Neural progenitor cell (in vitro differentiated cells): ENCODE results near the gene CARS2. TPM values are rescaled to one million over a fixed set of nuclear protein-coding genes. Genes with fewer than 3 reads are reported as not detected.
A peak's percentile ranks its signal among the peaks of the same experiment; 100 is the strongest.

Experiments used
- DNase-seq: peaks from one replicate; pipeline ENCODE4 v3.0.0-alpha.2; 2016; ENCODE audit warnings: low spot score
- H2AFZ ChIP-seq: fragments of 200-600 bp; sonication (generic); replicated peaks from 2 replicates; pipeline ENCODE4 v1.6.1; 2016; ENCODE audit warnings: antibody characterized with exemption
- H3F3A ChIP-seq: fragments of 200-600 bp; sonication (generic); 2 replicates; pipeline ENCODE4 v1.6.1; 2016; ENCODE audit warnings: antibody characterized with exemption, low read depth
- H3K27ac ChIP-seq: fragments of 200-600 bp; sonication (generic); 2 replicates; pipeline ENCODE4 v1.5.1; 2016; ENCODE audit warnings: mild to moderate bottlenecking
- H3K27me3 ChIP-seq: fragments of 200-600 bp; sonication (generic); 2 replicates; pipeline ENCODE4 v1.6.1; 2016; ENCODE audit warnings: mild to moderate bottlenecking, moderate library complexity
- H3K36me3 ChIP-seq: fragments of 200-600 bp; sonication (generic); 2 replicates; pipeline ENCODE4 v1.5.1; 2016
- H3K4me1 ChIP-seq: fragments of 200-600 bp; sonication (generic); 2 replicates; pipeline ENCODE4 v1.6.1; 2016; ENCODE audit warnings: mixed run types
- H3K4me2 ChIP-seq: fragments of 200-600 bp; sonication (generic); 2 replicates; pipeline ENCODE4 v1.6.1; 2016
- H3K4me3 ChIP-seq: fragments of 200-600 bp; sonication (generic); 2 replicates; pipeline ENCODE4 v1.5.1; 2016
- H3K79me2 ChIP-seq: fragments of 200-600 bp; sonication (generic); 2 replicates; pipeline ENCODE4 v1.6.1; 2016; ENCODE audit warnings: low read depth
- H3K9ac ChIP-seq: fragments of 200-600 bp; sonication (generic); 2 replicates; pipeline ENCODE4 v1.6.1; 2016
- H3K9me3 ChIP-seq: fragments of 200-600 bp; sonication (generic); 2 replicates; pipeline ENCODE4 v1.5.1; 2016; ENCODE audit warnings: low read depth
- H4K20me1 ChIP-seq: fragments of 200-600 bp; sonication (generic); 2 replicates; pipeline ENCODE4 v1.6.1; 2016; ENCODE audit warnings: low read depth
- H3K27ac Mint-ChIP-seq: 3 replicates; pipeline ENCODE4 v1.8.0; 2021; ENCODE audit warnings: mixed read lengths
- H3K27me3 Mint-ChIP-seq: 2 replicates; pipeline ENCODE4 v1.8.0; 2022; ENCODE audit warnings: low read depth, mild to moderate bottlenecking, inconsistent platforms, moderate library complexity, mixed read lengths; ENCODE audit not compliant: insufficient read depth
- H3K36me3 Mint-ChIP-seq: 3 replicates; pipeline ENCODE4 v1.8.0; 2021; ENCODE audit warnings: mixed read lengths
- H3K4me1 Mint-ChIP-seq: 3 replicates; pipeline ENCODE4 v1.8.0; 2021; ENCODE audit warnings: mixed read lengths
- H3K4me3 Mint-ChIP-seq: 3 replicates; pipeline ENCODE4 v1.8.0; 2021; ENCODE audit warnings: mild to moderate bottlenecking, moderate library complexity, mixed read lengths
- H3K9me3 Mint-ChIP-seq: 3 replicates; pipeline ENCODE4 v1.8.0; 2020; ENCODE audit warnings: mixed read lengths
- EZH2 ChIP-seq: fragments of 200-600 bp; sonication (generic); IDR thresholded peaks from 2 replicates; pipeline ENCODE4 v1.6.1; 2017; ENCODE audit warnings: antibody characterized with exemption, mild to moderate bottlenecking, moderate library complexity
- EZH2phosphoT487 ChIP-seq: fragments of 200-600 bp; sonication (generic); IDR thresholded peaks from 2 replicates; pipeline ENCODE4 v1.6.1; 2017; ENCODE audit warnings: antibody characterized with exemption
- total RNA-seq: library from RNA; depleted of rRNA; stranded (reverse); fragments of >200 nt; gene quantifications from 2 replicates; pipeline ENCODE4 v1.2.3, GENCODE V29; 2015; ENCODE audit warnings: low replicate concordance
- TF ChIP-seq, protein P1 (sequence below): fragments of 200-600 bp; sonication (generic); IDR thresholded peaks from 2 replicates; pipeline ENCODE4 v1.5.1; 2017; ENCODE audit warnings: antibody characterized with exemption, mild to moderate bottlenecking

CARS2 gene
- total RNA-seq, 1 donor from 2014 or later, result 50.0 TPM

DNA sequence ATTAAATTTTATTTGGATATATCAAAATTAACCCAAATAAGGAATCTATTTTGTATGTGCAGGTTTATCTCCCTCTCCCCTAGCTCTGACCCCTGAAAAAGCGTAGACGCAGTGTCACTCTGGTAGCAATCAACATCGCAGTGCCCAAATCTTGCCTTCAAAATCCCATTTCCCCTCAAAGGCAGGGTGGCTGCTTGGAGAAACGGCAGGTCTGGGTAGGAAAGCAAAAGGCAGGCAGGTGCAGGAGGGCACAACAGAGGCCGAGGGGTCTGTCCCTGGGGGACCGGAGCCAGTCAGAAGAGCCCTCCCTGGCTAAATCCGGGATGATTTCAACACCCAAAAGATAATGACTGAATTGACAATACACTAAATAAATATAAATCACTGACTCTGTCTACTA is 48.7 kb downstream of the CARS2 start:
- H3K9me3 Mint-ChIP-seq, result peaks cover 31% of the 10 kb centered on the region
- DNase-seq, result no peak
- Histone ChIP-seq H3K27ac (no peak overlapping the region), H3K4me1 (no peaks in the 10 kb centered on the region), H3K36me3 (peaks cover 28% of the 10 kb centered on the region), H3K27me3 (no peaks in the 10 kb centered on the region), H3K79me2 (no peaks in the 10 kb centered on the region), H3K4me2 (no peak overlapping the region), H2AFZ (no peak overlapping the region), H3K4me3 (no peak overlapping the region), H4K20me1 (no peaks in the 10 kb centered on the region), H3K9ac (no peak overlapping the region), H3F3A (no peaks in the 10 kb centered on the region), H3K9me3 (peaks cover 8% of the 10 kb centered on the region)
- peaks cover 60% of the 10 kb centered on the region for H3K36me3 Mint-ChIP-seq
- H3K27me3 Mint-ChIP-seq, result no peaks in the 10 kb centered on the region
- H3K4me3 Mint-ChIP-seq, result no peak overlapping the region
- no peaks in the 10 kb centered on the region for H3K4me1 Mint-ChIP-seq
- H3K27ac Mint-ChIP-seq, result no peak overlapping the region
- TF ChIP-seq EZH2 (no peak), EZH2phosphoT487 (no peak)
- TF ChIP-seq, protein P1, sequence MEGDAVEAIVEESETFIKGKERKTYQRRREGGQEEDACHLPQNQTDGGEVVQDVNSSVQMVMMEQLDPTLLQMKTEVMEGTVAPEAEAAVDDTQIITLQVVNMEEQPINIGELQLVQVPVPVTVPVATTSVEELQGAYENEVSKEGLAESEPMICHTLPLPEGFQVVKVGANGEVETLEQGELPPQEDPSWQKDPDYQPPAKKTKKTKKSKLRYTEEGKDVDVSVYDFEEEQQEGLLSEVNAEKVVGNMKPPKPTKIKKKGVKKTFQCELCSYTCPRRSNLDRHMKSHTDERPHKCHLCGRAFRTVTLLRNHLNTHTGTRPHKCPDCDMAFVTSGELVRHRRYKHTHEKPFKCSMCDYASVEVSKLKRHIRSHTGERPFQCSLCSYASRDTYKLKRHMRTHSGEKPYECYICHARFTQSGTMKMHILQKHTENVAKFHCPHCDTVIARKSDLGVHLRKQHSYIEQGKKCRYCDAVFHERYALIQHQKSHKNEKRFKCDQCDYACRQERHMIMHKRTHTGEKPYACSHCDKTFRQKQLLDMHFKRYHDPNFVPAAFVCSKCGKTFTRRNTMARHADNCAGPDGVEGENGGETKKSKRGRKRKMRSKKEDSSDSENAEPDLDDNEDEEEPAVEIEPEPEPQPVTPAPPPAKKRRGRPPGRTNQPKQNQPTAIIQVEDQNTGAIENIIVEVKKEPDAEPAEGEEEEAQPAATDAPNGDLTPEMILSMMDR, result no peak

GRCh38 chr13:110653851-110654250 is 52.1 kb downstream of the CARS2 start:
- peaks cover 36% of the 10 kb centered on the region for H3K36me3 Mint-ChIP-seq
- DNase-seq, result no peak
- H3K4me3 Mint-ChIP-seq, result no peak overlapping the region
- Histone ChIP-seq H2AFZ (no peak overlapping the region), H3K27ac (no peak overlapping the region), H3K36me3 (peaks cover 11% of the 10 kb centered on the region), H3K4me2 (no peak overlapping the region), H3F3A (peaks cover 5% of the 10 kb centered on the region), H3K27me3 (no peaks in the 10 kb centered on the region), H3K9me3 (no peaks in the 10 kb centered on the region), H3K4me3 (no peak overlapping the region), H4K20me1 (no peaks in the 10 kb centered on the region), H3K4me1 (peaks cover 5% of the 10 kb centered on the region), H3K79me2 (no peaks in the 10 kb centered on the region), H3K9ac (no peak overlapping the region)
- no peak for TF ChIP-seq EZH2
- TF ChIP-seq EZH2phosphoT487, result no peak
- TF ChIP-seq, protein P1, result no peak
- peaks cover 2% of the 10 kb centered on the region for H3K27me3 Mint-ChIP-seq
- peaks cover 8% of the 10 kb centered on the region for H3K9me3 Mint-ChIP-seq
- peak overlapping the region; percentile 19 for H3K27ac Mint-ChIP-seq
- H3K4me1 Mint-ChIP-seq, result peaks cover 6% of the 10 kb centered on the region

- peak overlapping the region; percentile 19 for H3K27ac Mint-ChIP-seq
- H3K27me3 Mint-ChIP-seq, result peaks cover 2% of the 10 kb centered on the region
- Histone ChIP-seq H3K79me2 (no peaks in the 10 kb centered on the region), H3K4me3 (no peak overlapping the region), H3K9me3 (no peaks in the 10 kb centered on the region), H4K20me1 (no peaks in the 10 kb centered on the region), H3K9ac (no peak overlapping the region), H3K27ac (no peak overlapping the region), H3K4me2 (no peak overlapping the region), H3K27me3 (no peaks in the 10 kb centered on the region), H3F3A (peaks cover 10% of the 10 kb centered on the region), H3K4me1 (peaks cover 10% of the 10 kb centered on the region), H2AFZ (no peak overlapping the region), H3K36me3 (peaks cover 8% of the 10 kb centered on the region)
- peaks cover 6% of the 10 kb centered on the region for H3K9me3 Mint-ChIP-seq
- TF ChIP-seq EZH2, result no peak
- TF ChIP-seq EZH2phosphoT487, result no peak
- TF ChIP-seq, protein P1, result no peak
- peaks cover 10% of the 10 kb centered on the region for H3K4me1 Mint-ChIP-seq
- H3K4me3 Mint-ChIP-seq, result no peak overlapping the region
- H3K36me3 Mint-ChIP-seq, result peaks cover 31% of the 10 kb centered on the region
- DNase-seq, result no peak
Observed at GRCh38 chr13:110653271-110653670, 52.6 kb downstream of the CARS2 start.
